ENCODE measurements around the gene ZNF689. TPM values are rescaled to one million over a fixed set of nuclear protein-coding genes. Genes with fewer than 3 reads are reported as not detected.
A peak's percentile ranks its signal among the peaks of the same experiment; 100 is the strongest.

ZNF689 gene
- 10 to 100 TPM in 2 of 4 donors, 1 to 10 TPM in 2; 7.8 to 11.7 (median 10.0) TPM for total RNA-seq

- TF ChIP-seq CTCF (IDR thresholded peaks at IDR 0.05) (peak in 1 of 5 experiments; percentile 46), POLR2A (IDR thresholded peaks at IDR 0.05) (peak in 1 of 2 donors; percentile 34), EP300 (IDR thresholded peaks at IDR 0.05) (peak in 1 of 2 donors; percentile 82)
- Histone ChIP-seq H3K4me1 (peaks cover 0 to 21% (median 4%) of the 10 kb centered on the region in 4 donors), H3K27ac (peak within 1 kb of the TSS; percentile 65 to 93 (median 90)), H3K36me3 (peaks cover 0 to 33% (median 0%) of the 10 kb centered on the region in 3 donors), H3K4me3 (peak within 1 kb of the TSS; percentile 78 to 85 (median 85)), H3K27me3 (no peaks in the 10 kb centered on the region), H3K9me3 (no peaks in the 10 kb centered on the region)
- DNase-seq (ENCODE audit: low spot score in 2 of 2): peak; percentile 92 to 99
- WGBS, 2 donors: 0 to 2% methylated on average over 40 to 49 of the region's 63 CpGs
Observed at GRCh38 chr16:30609926-30610839, at the start of gene ZNF689. TSS of gene ZNF689 (minus strand) at chr16:30610389. CDS start at chr16:30610041, 348 bp downstream.

GRCh38 chr16:30658731-30659506, 48.7 kb upstream of the ZNF689 start:
- peak; percentile 92 to 95 for DNase-seq (ENCODE audit: low spot score in 2 of 2)

GRCh38 chr16:30657866-30658730, 47.9 kb upstream of the ZNF689 start, which contains the start of gene FBRS:
TSS of gene FBRS (plus strand) at chr16:30658431. CDS start at chr16:30659519, 1,088 bp downstream.
- DNase-seq (ENCODE audit: low spot score in 2 of 2): peak; percentile 100
- 0 to 2% methylated on average over 41 to 44 of the region's 86 CpGs for WGBS, 2 donors
- H3K27ac ChIP-seq: peak within 1 kb of the TSS; percentile 94 to 100 (median 99)
- no peaks in the 10 kb centered on the region for H3K9me3 ChIP-seq
- H3K27me3 ChIP-seq: no peaks in the 10 kb centered on the region
- peak within 1 kb of the TSS; percentile 44 to 96 (median 84) for H3K4me3 ChIP-seq
- H3K36me3 ChIP-seq: peaks cover 7 to 62% (median 10%) of the 10 kb centered on the region in 3 donors
- peaks cover 0 to 59% (median 34%) of the 10 kb centered on the region in 4 donors for H3K4me1 ChIP-seq
- TF ChIP-seq CTCF (IDR thresholded peaks at IDR 0.05): peak; percentile 75 to 96 (median 90)
- peak; percentile 84 to 92 for TF ChIP-seq POLR2A (IDR thresholded peaks at IDR 0.05)
- TF ChIP-seq EP300 (IDR thresholded peaks at IDR 0.05): peak; percentile 92 to 97

More at GRCh38 chr16:30658731-30659506, 48.7 kb upstream of the ZNF689 start:
- Histone ChIP-seq H3K27me3 (no peaks in the 10 kb centered on the region), H3K9me3 (no peaks in the 10 kb centered on the region), H3K27ac (peak overlapping the region; percentile 94 to 100 (median 99)), H3K4me3 (peak overlapping the region; percentile 44 to 96 (median 84)), H3K36me3 (peaks cover 7 to 62% (median 9%) of the 10 kb centered on the region in 3 donors), H3K4me1 (peaks cover 0 to 59% (median 34%) of the 10 kb centered on the region in 4 donors)
- TF ChIP-seq CTCF (IDR thresholded peaks at IDR 0.05) (peak in 3 of 5 experiments; percentile 10 to 50 (median 17)), EP300 (IDR thresholded peaks at IDR 0.05) (no peak), POLR2A (IDR thresholded peaks at IDR 0.05) (peak in 1 of 2 donors; percentile 1)
- 0% methylated on average over 25 to 32 of the region's 64 CpGs for WGBS, 2 donors

- Histone ChIP-seq H3K9me3 (no peaks in the 10 kb centered on the region), H3K27ac (peak overlapping the region; percentile 44 to 100 (median 87)), H3K4me1 (peaks cover 0 to 59% (median 32%) of the 10 kb centered on the region in 4 donors), H3K27me3 (no peaks in the 10 kb centered on the region), H3K36me3 (peaks cover 2 to 61% (median 10%) of the 10 kb centered on the region in 3 donors), H3K4me3 (peak overlapping the region; percentile 18 to 96 (median 34))
- 34 to 35% methylated on average over 29 to 30 of the region's 32 CpGs for WGBS, 2 donors
- no peak for TF ChIP-seq CTCF (IDR thresholded peaks at IDR 0.05)
- TF ChIP-seq POLR2A (IDR thresholded peaks at IDR 0.05): peak in 1 of 2 donors; percentile 8
- no peak for DNase-seq (ENCODE audit: low spot score in 2 of 2)
Observed at GRCh38 chr16:30656974-30657865, 47.0 kb upstream of the ZNF689 start.

All from tibial nerve (tissue), 4 donors.